ENCODE data around the gene TCF7L1.
A peak's percentile ranks its signal among the peaks of the same experiment; 100 is the strongest.
"Not testable (repeated sequence)": the region's sequence is repeated elsewhere in the genome, so short reads cannot be mapped to it uniquely, and the experiment has no call there.

TCF7L1 gene

DNA sequence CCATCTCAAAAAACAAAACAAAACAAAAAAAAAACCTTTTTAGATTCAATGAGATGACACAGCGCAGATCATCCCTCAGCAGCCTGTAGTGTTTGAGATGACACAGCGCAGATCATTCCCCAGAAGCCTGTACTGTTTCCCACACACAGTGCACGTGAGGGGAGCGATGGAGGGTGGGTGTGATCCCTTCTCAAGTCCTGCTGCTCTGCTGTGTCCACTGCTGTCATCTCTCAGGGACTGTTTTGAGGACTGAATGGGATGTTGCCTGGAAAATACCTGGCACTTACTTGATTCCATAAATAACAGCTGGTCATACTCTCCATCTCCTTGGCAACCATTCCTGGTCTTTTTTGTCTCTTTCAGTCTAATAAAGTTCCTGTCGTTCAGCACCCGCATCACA lies 168.9 kb downstream of the TCF7L1 start:
- no peak for DNase-seq

DNA sequence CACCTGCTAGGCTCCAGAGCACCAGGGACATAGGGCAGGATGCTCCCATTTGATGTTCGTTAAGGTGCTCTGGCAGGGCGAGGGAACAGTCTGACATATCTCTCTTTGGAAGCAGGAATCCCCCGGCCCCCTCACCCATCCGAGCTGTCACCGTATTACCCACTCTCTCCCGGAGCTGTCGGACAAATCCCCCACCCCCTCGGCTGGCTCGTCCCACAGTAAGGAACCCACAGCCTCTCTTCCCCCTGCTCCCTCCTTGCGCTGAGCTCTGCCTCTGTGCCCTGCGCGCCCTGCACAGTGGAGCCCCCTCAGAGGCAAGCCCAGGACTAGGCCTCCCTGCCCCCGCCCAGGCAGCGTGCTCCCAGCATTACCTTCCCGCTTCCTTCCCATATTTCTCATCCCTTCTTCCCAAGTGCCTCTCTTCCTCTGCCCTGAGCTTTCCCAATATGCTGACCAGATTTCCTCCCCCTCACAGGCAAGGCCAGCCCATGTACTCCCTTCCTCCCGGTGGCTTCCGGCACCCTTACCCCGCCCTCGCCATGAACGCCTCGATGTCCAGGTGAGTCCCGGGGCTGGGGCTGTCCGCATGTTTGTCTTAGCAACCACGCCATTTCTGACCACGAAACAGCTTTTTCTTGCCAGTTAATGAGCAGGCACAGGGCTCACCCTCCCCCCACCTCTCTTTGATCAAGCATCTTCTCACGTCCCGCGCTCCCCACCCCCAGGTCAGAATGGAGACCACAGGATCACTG lies 170.8 kb downstream of the TCF7L1 start:
- DNase-seq: no peak

DNA sequence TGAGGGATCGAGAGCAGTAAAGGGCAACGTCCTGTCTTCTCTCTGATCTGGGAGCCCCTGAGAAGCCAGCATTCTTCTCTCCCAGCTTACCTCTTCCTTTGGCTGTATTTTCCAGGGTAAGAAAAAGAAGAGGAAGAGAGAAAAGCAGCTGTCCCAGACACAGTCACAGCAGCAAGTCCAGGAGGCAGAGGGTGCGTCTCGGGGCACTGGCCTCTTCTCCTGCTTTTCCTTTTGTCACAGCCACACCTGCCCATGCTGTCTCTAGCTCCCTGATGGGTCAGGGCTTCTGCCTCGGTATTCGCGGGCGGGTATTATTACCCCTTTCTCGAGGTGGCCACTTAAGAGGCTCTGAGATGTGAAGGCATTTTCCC lies 174.3 kb downstream of the TCF7L1 start:
- no peak for DNase-seq

DNA sequence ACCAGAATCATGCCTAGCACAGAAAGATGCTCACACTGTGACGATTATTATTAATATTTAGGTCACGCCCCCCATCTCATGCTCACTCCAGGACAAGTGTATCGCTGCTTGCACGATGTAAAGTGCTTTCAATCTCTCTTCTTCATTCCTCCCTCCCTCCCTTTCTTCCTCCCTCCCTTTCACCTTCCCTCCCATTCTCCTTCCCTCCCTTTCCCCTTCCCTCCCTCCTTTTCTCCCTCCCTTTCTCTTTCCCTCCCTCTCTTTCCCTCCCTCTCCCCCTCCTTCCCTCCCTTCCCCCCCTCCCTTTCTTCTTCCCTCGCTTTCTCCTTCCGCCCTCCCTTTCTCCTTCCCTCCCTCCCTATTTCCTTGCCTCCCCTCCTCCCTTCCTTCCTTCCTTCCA lies 175.0 kb downstream of the TCF7L1 start:
- no peak for DNase-seq

DNA sequence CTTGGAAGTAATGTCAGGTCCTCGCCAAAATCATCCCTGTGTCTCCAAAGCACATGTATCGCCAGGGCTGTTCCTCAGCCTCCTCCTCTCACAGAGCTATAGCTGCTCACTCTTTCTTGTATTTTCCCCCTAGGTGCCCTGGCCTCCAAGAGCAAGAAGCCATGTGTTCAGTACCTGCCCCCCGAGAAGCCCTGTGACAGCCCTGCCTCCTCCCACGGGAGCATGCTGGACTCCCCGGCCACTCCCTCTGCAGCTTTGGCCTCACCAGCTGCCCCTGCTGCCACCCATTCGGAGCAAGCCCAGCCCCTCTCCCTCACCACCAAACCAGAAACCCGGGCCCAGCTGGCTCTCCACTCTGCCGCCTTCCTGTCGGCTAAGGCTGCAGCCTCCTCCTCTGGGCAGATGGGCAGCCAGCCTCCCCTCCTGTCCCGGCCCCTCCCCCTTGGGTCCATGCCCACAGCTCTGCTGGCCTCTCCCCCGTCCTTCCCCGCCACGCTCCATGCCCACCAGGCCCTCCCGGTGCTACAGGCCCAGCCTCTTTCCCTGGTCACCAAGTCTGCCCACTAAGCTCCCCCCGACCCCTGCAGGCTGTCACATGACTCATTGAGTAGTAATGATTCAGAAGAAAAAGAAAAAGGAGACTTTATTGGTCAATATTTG lies 175.8 kb downstream of the TCF7L1 start:
- DNase-seq: peak; percentile 9

DNA sequence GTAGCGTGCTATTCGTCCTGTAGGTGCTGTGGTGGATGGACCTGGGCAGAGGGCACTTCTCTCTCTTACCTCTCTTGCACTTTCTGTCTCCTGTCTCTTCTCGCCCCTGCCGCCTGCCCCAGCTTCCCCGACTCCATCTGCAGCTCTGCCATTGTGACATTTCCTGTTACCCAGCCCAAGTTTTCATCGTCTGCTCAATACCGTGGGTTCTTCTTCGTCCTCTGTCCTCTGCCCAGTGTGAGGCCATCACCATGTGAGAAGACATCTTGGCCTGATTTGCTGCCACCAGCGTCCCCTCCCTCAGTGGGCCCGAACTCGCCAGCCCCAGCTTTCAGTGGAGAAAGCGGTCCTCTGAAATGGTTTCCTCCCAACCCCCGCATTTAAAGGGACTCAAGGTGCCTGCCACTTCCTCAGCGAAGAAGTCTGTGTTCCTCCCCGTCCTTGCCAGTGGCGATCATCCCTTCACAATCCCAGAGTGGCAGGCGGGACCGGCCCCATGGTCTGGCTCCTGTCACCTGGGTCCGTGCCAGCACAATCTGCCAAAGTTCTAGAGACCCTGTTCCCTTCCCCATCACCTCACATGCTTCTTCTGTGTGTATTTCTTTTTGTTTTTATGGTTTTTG lies 176.6 kb downstream of the TCF7L1 start:
- DNase-seq: no peak

DNA sequence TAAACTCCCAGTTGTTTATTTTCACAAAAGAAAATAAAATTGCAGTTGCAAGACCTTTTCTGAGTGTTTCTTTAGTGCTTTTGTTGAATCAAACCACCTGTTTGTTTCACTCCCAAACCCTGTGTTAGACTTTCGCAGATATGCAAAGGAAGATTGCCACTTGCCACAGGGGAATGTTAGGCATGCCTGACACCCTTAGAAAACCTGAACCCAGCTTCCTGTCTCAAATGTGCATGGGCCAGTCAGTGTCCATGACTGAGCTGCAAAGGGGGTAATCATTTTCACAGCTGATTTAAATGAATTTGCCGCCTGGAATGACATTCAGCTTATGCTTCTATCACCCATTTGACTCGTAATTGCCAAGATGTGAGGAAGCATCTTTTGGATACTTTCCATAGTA lies 177.1 kb downstream of the TCF7L1 start:
- no peak for DNase-seq

DNA sequence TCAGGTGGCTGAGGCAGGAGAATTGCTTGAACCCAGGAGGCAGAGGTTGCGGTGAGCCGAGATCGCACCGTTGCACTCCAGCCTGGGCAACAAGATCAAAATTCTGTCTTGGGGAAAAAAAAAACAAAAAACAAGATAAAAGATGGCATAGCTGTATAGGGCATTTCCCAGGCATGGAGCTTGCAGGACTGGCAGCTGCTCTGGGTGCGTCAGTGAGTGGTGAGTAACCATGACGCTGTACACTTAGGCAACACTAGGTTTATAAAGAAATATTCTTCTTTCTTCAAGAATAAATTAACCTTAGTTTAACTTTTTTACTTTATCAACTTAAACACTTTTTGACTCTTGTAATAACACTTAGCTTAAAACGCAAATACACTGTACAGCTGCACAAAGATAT lies 179.2 kb downstream of the TCF7L1 start:
- DNase-seq: no peak

DNA sequence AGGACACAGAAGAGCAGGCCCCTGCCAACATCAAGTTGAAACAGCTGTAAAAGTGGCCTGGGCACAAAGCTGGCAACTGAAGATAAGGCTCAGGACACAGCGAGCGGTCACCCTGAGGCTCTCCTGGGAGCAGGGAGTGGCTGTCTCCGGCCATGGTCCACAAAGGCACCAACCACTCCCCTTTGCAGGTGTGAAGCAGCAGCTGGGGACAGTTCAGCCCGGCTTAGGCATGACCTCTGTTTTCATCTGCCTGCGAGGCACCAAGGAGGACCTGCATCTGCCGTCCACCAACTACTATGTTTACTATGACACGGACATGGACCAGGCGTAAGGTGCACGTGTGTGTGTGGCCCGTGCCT lies 181.7 kb downstream of the TCF7L1 start:
- no peak for DNase-seq

DNA sequence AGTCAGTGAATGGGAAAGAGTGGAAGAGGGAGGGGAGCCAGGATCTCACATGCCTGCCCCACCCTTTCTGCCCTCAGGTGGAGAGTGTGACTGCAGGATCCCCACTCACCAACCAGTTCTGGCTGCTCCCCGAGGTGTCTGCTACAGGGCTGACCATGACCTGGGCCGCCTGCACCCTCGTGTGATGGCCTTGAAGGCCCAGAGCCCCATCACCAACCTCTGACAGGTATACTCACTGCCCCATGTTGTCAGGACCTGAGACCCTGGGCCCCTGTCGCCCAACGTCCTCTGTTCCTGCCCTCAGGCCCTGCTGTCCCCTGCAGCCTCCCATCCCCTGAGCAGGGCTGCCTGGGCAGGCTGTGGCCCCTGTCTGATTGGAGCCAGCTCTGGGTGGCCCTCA lies 182.7 kb downstream of the TCF7L1 start:
- not testable (repeated sequence) for DNase-seq

DNA sequence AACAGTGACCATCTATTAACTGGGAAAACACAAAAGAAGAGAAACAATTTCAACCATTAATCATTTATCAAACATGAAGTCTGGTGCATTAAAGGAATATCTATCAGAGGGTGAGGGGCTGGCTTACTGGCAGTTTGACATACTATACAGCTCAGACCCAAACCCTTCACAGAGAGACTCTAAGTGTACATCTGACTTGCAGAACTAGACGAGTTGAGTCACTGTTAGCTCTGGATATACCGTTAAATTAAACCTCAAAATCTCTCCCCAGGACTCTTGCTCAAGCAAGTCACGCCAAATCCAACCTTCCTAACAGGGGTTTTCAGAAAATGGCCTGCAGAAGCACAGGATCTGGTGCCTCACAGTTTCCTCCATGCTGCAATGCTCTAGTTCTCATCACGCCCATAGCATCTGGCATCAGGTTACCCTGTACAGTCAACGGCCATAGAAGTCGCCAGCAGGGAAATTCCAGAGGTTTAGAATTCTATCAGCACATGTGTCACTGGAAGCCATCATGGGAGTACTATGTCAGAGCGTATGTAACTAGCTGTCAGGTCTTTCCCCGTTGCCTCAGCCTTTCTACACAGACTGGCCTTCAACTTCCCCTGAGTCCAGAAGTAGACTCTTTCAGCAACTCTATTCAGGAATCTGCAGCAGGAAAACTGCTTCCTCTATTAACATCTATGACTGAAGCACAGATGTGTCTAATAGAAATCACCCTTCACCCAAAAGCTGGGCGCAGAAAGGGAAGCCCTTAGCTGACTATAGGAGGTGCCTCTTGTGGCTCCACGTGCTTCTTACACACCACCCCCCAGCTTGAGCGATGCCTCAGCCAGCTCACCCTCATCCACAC lies 185.3 kb downstream of the TCF7L1 start:
- DNase-seq: no peak

DNA sequence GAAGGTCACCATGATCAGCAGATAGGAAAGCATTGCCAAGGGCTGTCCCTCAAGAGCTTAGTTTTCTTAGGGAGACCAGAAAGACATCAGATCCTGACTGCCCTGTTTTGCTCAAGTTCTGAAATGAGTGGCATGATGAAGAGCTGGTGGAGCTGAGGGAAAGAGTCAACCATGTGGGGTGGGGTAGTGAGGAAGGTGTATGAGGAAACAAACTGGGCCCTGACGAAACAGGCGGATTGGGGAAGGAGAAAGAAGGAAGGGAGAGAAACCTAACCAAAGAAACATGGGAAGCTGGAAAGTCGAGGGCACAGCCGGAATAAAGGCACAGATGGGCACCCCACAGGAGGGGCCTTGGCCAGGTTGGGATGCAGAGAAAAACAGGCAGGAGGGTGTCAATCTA lies 186.6 kb downstream of the TCF7L1 start:
- no peak for DNase-seq

DNA sequence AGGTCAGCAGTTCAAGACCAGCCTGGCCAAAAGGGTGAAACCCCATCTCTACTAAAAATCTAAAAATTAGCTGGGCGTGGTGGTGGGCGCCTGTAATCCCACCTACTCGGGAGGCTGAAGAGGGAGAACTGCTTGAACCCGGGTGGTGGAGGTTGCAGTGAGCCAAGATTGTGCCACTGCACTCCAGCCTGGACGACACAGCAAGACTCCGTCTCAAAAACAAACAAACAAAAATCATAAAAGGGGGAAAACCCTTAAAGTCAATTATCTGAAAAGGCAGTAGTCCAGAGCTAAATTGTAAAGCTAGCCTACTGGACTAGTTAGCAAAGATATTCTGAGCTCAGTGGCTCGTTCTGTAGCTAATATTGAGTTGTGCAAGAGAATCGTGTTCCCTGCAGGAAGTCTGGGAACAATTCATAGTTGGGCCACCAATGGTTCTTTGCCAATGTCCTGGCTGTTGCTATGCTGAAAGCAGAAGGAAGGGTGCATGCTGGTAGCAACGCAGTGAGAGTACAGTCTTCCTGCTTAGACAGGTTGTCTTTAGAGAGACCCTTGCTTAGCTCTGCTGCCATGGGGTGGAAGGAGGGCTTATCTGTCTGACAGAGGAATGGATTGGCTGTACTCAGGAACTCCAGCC lies 190.3 kb downstream of the TCF7L1 start:
- no peak for DNase-seq

DNA sequence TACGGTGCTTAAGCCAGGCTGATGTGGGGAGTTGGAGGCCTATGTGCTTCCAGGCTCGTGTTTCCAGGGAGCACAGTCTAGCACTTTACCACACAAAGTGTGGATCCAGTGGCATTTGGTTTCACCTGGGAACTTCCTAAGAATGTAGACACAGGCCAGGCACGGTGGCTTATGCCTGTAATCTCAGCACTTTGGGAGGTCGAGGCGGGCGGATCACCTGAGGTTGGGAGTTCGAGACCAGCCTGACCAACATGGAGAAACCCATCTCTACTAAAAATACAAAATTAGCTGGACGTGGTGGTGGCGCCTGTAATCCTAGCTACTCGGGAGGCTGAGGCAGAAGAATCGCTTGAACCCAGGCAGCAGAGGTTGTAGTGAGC lies 190.8 kb downstream of the TCF7L1 start:
- DNase-seq: not testable (repeated sequence)

DNA sequence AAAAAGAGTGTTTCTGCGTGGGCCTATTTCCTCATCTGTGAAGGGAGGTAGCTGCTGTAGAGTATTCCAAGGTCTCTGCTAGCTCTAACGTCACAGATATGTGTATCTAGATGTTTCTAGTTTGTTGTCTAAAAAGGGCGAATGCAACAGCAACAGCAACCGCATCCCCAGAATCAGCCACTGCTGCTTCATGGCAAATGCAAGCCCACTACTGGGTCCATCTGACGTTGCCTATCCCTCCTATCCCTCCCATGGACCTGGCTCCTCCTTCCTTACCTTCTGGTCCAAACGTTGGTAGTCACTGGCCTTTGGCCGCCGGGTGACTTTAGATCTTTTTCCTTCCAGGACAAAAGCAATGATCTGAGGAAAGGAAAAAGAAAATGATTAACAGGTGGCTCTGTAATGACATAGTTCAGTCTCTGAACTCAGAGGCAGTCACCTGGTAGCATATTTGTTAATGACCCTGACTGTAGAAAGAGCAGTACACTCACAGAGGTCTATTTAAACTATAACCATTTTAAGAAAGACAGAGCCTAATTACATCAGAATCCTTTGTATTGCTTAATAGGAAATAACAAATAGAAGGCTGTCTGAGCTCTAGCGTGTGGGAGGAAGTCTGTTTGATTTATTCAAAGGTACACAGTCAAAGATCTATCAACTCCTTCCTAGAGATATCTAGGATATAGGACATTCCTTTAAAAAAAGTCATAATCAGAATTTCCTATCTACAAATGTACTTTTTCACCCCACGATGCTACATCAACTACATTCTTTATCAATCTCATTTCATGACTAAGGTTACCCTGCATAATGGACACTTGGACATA lies 191.7 kb downstream of the TCF7L1 start:
- no peak for DNase-seq

DNA sequence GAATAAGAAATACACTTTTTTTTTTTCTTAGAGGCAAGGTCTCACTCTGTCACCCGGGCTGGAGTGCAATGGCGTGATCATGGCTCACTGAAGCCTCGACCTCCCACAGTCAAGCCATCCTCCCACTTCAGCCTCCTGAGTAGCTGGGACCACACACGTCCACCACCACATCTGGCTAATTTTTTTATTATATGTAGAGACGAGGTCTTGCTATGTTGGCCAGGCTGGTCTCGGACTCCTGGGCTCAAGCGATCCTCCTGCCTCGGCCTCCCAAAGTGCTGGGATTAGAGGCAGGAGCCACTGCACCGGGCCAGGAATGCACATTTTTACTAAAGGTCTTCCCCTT lies 192.2 kb downstream of the TCF7L1 start:
- DNase-seq: no peak

DNA sequence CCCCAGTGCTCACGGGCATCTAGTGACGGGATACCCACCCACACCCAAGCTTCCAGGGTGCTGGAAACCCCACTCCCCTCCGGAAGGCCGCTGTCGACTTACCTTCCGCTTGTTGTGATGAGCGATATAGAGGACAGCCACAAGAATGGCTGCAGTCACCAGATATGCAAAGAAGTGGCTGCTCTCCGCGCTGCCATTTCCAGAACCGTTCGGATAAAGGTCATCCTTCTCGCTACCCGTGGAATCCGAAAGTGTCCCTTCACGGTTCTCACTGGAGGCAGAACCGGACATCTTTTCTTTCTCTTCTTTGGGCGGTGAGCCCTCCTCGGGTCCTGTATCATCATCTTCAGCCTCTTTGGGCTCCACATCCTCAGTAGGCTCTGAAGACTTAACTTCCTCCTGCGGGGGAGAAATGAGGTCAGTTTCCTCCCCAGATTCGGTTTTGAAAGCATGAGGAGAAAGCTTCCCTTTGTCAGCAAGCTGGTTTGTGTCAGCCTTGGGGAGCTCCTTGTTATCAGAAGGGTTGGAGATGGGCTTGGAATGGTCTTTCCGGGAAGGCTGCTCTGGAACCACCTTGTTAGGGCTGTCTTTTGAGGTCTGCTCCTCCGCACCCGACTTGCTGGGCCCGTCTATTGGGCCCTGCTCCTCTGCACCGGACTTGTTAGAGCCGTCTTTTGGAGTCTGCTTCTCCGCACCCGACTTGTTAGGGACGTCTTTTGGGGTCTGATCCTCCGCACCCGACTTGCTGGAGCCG lies 193.4 kb downstream of the TCF7L1 start:
- DNase-seq: no peak

DNA sequence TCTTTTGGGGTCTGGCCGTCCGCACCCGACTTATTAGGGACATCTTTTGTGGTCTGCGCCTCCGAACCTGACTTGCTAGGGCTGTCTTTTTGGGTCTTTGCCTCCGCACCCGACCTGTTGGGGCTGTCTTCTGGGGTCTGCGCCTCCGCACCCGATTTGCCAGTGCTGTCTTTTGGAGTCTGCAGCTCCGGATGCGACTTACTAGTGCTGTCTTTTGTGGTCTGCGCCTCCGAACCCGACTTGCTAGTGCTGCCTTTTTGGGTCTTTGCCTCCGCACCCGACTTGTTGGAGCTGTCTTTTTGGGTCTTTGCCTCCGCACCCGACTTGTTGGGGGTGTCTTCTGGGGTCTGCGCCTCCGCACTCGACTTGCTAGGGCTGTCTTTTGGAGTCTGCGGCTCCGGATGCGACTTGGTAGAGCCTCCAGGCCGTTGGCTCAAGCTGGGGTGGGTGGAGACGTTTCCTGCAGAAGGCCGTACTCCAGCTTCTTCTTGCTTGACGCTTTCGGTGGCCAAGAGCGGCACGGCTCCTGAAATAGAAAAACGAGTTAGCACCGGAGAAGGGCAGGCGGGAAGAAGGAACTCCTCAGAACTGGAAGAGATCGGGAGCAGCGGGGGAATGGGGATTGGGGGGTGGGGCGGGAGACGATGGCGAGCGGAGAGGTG lies 194.1 kb downstream of the TCF7L1 start:
- peak; percentile 61 for DNase-seq

DNA sequence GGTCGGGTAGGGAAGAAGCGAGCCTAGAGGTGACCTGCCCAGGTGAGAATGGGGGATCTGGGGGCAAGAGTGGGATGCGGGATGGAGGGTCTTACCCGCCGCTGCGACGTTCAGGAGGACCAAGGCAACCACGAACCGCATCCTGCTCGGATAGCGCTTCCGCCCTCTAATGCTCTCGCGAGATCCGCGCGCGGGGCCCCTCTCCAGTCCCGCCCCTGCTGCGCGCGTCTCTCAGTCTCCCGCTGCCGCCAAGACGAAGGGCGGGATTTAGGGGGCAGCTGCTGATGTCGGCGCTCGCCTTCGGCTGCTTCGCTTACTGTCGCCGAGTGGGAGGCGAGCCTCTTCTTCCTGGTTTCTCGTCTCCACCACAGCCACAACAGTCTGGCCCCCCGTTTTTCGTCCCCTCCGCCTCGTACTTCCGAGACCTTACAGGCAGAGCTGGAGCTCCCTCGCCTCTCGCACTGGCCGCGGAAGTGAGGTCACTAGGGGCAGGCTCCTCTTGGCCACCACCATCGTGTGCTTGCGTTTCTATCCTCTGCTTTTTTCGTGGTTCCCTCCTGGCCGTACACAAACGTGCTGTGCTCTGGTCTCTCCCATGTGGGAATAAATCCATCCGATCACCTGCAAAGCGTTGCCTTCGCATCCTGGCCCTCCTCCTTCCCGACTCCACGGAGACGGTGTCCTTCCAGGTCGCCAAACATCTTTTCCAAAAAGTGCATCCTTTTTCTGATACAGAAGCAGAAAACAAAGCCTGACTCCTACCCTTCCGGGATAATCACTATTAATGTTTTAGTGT lies 194.8 kb downstream of the TCF7L1 start, which contains the start of gene TGOLN2:
Gene TGOLN2 (minus strand): TSS at position 168 of the 796 bp plus-strand sequence. CDS start 27 bp downstream, at position 141.
- DNase-seq: peak; percentile 88

DNA sequence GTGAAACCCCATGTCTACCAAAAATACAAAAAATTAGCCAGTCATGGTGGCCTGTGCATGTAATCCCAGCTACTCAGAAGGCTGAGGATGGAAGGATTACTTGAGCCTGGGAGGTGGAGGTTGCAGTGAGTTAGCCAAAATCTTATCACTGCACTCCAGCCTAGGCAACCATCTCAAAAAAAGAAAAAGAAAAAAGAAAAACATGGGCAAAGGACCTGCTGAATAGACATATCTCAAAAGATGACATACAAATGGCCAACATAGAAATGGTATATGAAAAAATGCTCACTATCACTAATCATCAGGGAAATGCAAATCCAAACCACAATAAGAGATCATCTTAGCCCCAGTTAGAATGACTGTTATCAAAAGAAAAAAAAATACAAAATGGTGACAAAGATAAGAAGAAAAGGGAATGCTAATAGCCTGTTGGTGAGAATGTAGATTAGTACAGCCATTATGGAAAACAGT lies 196.0 kb downstream of the TCF7L1 start:
- DNase-seq: no peak

Measured in DMS79 treated with DMSO at 0.1 percent for 48 hours (cell line).